B cell (primary cell): Measurements from ENCODE around the gene ZNF750.

Experiments
- CTCF ChIP-seq: fragments of 200-600 bp; IDR thresholded peaks from one replicate; pipeline ENCODE4 v1.8.0; 2022; ENCODE audit warnings: antibody characterized with exemption, mild to moderate bottlenecking
- EZH2 ChIP-seq: IDR thresholded peaks from 2 replicates; pipeline ENCODE4 v1.6.1; 2012; ENCODE audit warnings: borderline replicate concordance, low read depth, mild to moderate bottlenecking, moderate library complexity, low read length; ENCODE audit not compliant: insufficient read depth, poor library complexity, severe bottlenecking

- TF ChIP-seq CTCF (no peak), EZH2 (no peak)
Measured at GRCh38 chr17:82878527-82878926, 38.7 kb upstream of the ZNF750 start.
